OCI-LY1 (cell line): ENCODE data around the gene DOK4.

ENCODE experiments used
- H2AFZ ChIP-seq: fragments of 200-600 bp; sonication (generic), shearing (Covaris generic); 2 replicates; pipeline ENCODE4 v1.6.0; 2014; ENCODE audit warnings: antibody characterized with exemption, mild to moderate bottlenecking, low read length
- H3F3A ChIP-seq: fragments of 200-600 bp; sonication (generic), shearing (Covaris generic); 2 replicates; pipeline ENCODE4 v1.6.0; 2014; ENCODE audit warnings: mild to moderate bottlenecking, antibody characterized with exemption, low read length, moderate library complexity; ENCODE audit not compliant: insufficient read depth
- H3K27ac ChIP-seq: fragments of 200-600 bp; sonication (generic); 2 replicates; pipeline ENCODE4 v1.5.1; 2014; ENCODE audit warnings: low read length, mixed run types, mild to moderate bottlenecking, low read depth; ENCODE audit not compliant: poor library complexity, severe bottlenecking
- H3K27me3 ChIP-seq: fragments of 200-600 bp; sonication (generic); 2 replicates; pipeline ENCODE4 v1.6.0; 2014; ENCODE audit warnings: antibody characterized with exemption, mild to moderate bottlenecking, low read length, moderate library complexity; ENCODE audit not compliant: insufficient read depth
- H3K36me3 ChIP-seq: fragments of 200-600 bp; sonication (generic); 2 replicates; pipeline ENCODE4 v1.6.1; 2014; ENCODE audit warnings: mild to moderate bottlenecking, antibody characterized with exemption, low read length, moderate library complexity, mixed read lengths; ENCODE audit not compliant: insufficient read depth
- H3K4me1 ChIP-seq: fragments of 200-600 bp; sonication (generic); 2 replicates; pipeline ENCODE4 v1.5.1; 2014; ENCODE audit warnings: mild to moderate bottlenecking, low read length, moderate library complexity; ENCODE audit not compliant: insufficient read depth, severe bottlenecking
- H3K4me2 ChIP-seq: fragments of 200-600 bp; sonication (generic), shearing (Covaris generic); 2 replicates; pipeline ENCODE4 v1.6.1; 2014; ENCODE audit warnings: low read length
- H3K4me3 ChIP-seq: fragments of 200-600 bp; sonication (generic); 2 replicates; pipeline ENCODE4 v1.5.1; 2014; ENCODE audit warnings: low read length, low read depth, mild to moderate bottlenecking, mixed read lengths; ENCODE audit not compliant: poor library complexity, severe bottlenecking
- H3K79me2 ChIP-seq: fragments of 200-600 bp; shearing (Covaris generic); 2 replicates; pipeline ENCODE4 v1.6.1; 2016; ENCODE audit warnings: mixed run types, low read length, mixed read lengths; ENCODE audit not compliant: insufficient read depth
- H3K9ac ChIP-seq: fragments of 200-600 bp; sonication (generic), shearing (Covaris generic); 2 replicates; pipeline ENCODE4 v1.6.1; 2014; ENCODE audit warnings: mild to moderate bottlenecking, low read length, mixed read lengths
- H3K9me2 ChIP-seq: fragments of 200-600 bp; sonication (generic), shearing (Covaris generic); 2 replicates; pipeline ENCODE4 v1.6.1; 2014; ENCODE audit warnings: low read depth, mild to moderate bottlenecking, low read length, mixed read lengths
- H3K9me3 ChIP-seq: fragments of 200-600 bp; shearing (Covaris generic); 2 replicates; pipeline ENCODE4 v1.6.1; 2014; ENCODE audit warnings: low read length, mixed read lengths
- H4K20me1 ChIP-seq: fragments of 200-600 bp; sonication (generic), shearing (Covaris generic); 2 replicates; pipeline ENCODE4 v1.6.0; 2016; ENCODE audit warnings: mild to moderate bottlenecking, low read length; ENCODE audit not compliant: insufficient read depth
- EZH2 ChIP-seq: fragments of 200-600 bp; sonication (generic), shearing (Covaris generic); IDR thresholded peaks from 2 replicates; pipeline ENCODE4 v1.8.0; 2017; ENCODE audit warnings: borderline replicate concordance, mixed run types, mild to moderate bottlenecking, antibody characterized with exemption, low read length, moderate library complexity, mixed read lengths
- TF ChIP-seq, protein P1 (sequence below): fragments of 200-600 bp; sonication (generic), shearing (Covaris generic); IDR thresholded peaks from 2 replicates; pipeline ENCODE4 v1.5.1; 2017; ENCODE audit warnings: mild to moderate bottlenecking, antibody characterized with exemption, low read length, moderate library complexity, mixed read lengths

The DOK4 gene

DNA sequence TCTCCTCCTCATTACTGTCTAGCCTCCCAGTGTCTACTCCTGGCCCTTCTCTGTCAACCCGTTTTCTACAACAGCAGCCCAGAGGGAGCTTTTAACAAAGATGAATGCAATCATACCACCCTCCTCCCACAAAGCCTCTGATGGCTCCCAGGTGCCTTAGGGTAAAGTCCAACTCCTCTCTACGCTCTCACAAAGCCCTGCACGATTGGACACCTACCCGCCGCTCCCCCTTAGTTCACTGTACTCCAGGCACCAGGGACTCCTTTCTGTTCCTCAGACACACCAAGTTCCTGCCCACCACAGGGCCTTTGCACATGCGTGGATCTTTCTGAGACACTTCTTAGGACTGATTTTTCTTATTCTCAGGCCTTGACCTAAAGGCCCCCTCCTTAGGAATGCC, 32.6 kb upstream of the DOK4 start:
- H3K4me2 ChIP-seq = no peak overlapping the region
- H4K20me1 ChIP-seq = no peaks in the 10 kb centered on the region
- no peaks in the 10 kb centered on the region for H3K79me2 ChIP-seq
- H3F3A ChIP-seq = no peaks in the 10 kb centered on the region
- no peak overlapping the region for H3K9ac ChIP-seq
- H3K4me3 ChIP-seq = no peak overlapping the region
- H3K27ac ChIP-seq = no peak overlapping the region
- H3K9me2 ChIP-seq = no peaks in the 10 kb centered on the region
- H3K36me3 ChIP-seq = no peaks in the 10 kb centered on the region
- H2AFZ ChIP-seq = no peak overlapping the region
- no peaks in the 10 kb centered on the region for H3K9me3 ChIP-seq
- H3K4me1 ChIP-seq = no peaks in the 10 kb centered on the region
- no peak for TF ChIP-seq EZH2
- TF ChIP-seq, protein P1, sequence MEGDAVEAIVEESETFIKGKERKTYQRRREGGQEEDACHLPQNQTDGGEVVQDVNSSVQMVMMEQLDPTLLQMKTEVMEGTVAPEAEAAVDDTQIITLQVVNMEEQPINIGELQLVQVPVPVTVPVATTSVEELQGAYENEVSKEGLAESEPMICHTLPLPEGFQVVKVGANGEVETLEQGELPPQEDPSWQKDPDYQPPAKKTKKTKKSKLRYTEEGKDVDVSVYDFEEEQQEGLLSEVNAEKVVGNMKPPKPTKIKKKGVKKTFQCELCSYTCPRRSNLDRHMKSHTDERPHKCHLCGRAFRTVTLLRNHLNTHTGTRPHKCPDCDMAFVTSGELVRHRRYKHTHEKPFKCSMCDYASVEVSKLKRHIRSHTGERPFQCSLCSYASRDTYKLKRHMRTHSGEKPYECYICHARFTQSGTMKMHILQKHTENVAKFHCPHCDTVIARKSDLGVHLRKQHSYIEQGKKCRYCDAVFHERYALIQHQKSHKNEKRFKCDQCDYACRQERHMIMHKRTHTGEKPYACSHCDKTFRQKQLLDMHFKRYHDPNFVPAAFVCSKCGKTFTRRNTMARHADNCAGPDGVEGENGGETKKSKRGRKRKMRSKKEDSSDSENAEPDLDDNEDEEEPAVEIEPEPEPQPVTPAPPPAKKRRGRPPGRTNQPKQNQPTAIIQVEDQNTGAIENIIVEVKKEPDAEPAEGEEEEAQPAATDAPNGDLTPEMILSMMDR = no peak
- H3K27me3 ChIP-seq = no peaks in the 10 kb centered on the region

DNA sequence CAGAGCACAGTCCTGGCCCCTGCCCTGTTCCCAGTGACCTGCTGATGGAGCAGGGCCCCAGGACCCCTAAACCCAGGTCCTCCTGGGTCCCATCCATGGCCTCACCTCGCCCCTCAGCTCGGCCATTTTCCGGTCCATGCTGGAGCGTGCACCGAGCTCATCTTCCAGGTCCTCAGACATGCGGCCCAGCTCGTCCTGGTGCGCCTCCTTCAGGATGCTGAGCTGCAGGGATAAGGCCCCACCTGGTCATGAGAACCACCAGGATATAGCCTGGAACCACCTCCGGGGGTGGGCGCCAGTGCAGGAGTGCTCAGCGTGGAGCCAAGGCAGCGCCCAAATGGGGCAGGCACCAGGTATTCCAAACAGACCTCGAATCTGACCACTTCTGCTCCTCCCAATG, 32.2 kb upstream of the DOK4 start:
- H3K27me3 ChIP-seq = no peaks in the 10 kb centered on the region
- H3K79me2 ChIP-seq = no peaks in the 10 kb centered on the region
- no peaks in the 10 kb centered on the region for H3K4me1 ChIP-seq
- H2AFZ ChIP-seq = no peak overlapping the region
- H3K4me2 ChIP-seq = no peak overlapping the region
- no peaks in the 10 kb centered on the region for H3K9me2 ChIP-seq
- H3K4me3 ChIP-seq = no peak overlapping the region
- H3K9ac ChIP-seq = no peak overlapping the region
- H3K27ac ChIP-seq = no peak overlapping the region
- no peak for TF ChIP-seq EZH2
- TF ChIP-seq, protein P1 = no peak
- no peaks in the 10 kb centered on the region for H3K36me3 ChIP-seq
- H3F3A ChIP-seq = no peaks in the 10 kb centered on the region
- no peaks in the 10 kb centered on the region for H4K20me1 ChIP-seq
- H3K9me3 ChIP-seq = no peaks in the 10 kb centered on the region

DNA sequence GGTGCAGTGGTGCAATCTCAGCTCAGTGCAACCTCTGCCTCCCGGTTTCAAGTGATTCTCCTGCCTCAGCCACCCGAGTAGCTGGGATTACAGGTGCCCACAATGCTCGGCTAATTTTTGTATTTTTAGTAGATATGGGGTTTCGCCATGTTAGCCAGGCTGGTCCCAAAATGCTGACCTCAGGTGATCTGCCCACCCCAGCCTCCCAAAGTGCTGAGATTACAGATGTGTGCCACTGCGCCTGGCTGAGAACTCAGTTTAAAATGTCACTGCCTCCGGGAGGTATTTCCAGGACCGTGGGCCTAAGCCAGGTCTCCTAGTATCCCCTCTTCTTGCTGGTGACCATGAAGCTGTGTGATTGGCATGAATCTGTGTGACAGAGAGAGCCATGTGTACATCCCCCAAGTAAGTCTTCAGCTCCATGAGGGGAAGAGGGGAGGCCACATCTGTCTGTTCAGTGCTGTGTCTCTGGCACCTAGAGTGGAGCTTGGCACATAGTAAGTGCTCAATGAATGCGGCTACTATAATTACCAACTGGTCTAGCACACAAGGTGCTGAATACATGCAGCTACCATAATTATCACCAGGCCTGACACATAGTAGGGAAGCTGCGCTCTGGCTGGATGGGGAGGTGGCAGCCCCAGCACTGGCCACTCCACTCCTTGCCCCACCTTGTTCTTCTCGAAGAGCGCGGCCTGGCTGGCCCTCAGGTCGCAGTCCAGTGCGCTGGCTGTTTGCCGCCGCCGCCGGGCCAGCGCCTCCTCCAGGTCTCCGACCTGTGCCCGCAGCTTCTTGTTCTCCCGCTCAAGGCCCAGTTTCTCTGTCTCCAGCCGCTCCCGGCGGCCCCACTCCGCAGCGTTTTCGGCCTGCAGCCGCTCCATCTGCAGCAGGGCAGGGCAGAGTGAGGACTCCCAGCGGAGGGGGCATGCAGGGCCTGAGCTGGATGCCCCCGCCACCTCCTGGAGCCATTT, 31.4 kb upstream of the DOK4 start:
- Histone ChIP-seq H4K20me1 (no peaks in the 10 kb centered on the region), H3K4me3 (no peak overlapping the region), H3K9me2 (no peaks in the 10 kb centered on the region), H3F3A (no peaks in the 10 kb centered on the region), H3K4me2 (no peak overlapping the region), H3K79me2 (no peaks in the 10 kb centered on the region), H3K9ac (no peak overlapping the region), H3K27me3 (no peaks in the 10 kb centered on the region), H3K27ac (no peak overlapping the region), H3K4me1 (no peaks in the 10 kb centered on the region), H2AFZ (no peak overlapping the region), H3K36me3 (no peaks in the 10 kb centered on the region), H3K9me3 (no peaks in the 10 kb centered on the region)
- TF ChIP-seq, protein P1 = no peak
- no peak for TF ChIP-seq EZH2
